ENCODE data around the gene CITED1. TPM values are rescaled to one million over a fixed set of nuclear protein-coding genes. Genes with fewer than 3 reads are reported as not detected.

Gene CITED1
- total RNA-seq, 4 donors from 2014 or later = 0.45 to 1.8 (median 1.2) TPM

DNA sequence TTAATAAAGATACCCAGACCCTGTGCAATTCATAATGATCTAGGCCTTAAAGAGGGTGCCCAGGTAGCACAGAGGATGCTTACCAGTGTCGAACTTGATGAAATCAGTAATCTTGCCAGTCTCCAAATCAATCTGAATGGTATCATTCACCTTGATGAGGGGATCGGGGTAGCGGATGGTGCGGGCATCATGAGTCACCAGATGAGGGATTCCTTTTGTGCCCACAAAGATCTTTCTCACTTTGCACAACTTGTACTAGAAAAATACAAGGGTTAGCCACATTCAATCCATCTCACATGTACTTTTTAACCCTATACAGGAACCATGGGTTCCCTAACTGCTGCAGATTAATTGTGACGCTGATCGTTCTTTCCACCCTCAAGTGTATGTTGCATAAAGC, 32.0 kb downstream of the CITED1 start:
- DNase-seq (ENCODE audit: extremely low spot score) = no peak
- intact Hi-C loops (cut with DNase I) = no loop called here
- Histone ChIP-seq H3K4me3 (no peak overlapping the region), H3K4me1 (peaks cover 14 to 45% (median 23%) of the 10 kb centered on the region in 4 donors), H3K9me3 (no peaks in the 10 kb centered on the region), H3K36me3 (peaks cover 14 to 74% (median 66%) of the 10 kb centered on the region in 4 donors), H3K27me3 (no peaks in the 10 kb centered on the region), H3K27ac (replicated peaks in 1 of 4) (no peak overlapping the region)
- TF ChIP-seq EP300 (IDR thresholded peaks at IDR 0.05) (no peak), POLR2AphosphoS5 (IDR thresholded peaks at IDR 0.05) (no peak), POLR2A (IDR thresholded peaks at IDR 0.05; ENCODE audit: low read depth) (no peak)
- TF ChIP-seq, protein P1, sequence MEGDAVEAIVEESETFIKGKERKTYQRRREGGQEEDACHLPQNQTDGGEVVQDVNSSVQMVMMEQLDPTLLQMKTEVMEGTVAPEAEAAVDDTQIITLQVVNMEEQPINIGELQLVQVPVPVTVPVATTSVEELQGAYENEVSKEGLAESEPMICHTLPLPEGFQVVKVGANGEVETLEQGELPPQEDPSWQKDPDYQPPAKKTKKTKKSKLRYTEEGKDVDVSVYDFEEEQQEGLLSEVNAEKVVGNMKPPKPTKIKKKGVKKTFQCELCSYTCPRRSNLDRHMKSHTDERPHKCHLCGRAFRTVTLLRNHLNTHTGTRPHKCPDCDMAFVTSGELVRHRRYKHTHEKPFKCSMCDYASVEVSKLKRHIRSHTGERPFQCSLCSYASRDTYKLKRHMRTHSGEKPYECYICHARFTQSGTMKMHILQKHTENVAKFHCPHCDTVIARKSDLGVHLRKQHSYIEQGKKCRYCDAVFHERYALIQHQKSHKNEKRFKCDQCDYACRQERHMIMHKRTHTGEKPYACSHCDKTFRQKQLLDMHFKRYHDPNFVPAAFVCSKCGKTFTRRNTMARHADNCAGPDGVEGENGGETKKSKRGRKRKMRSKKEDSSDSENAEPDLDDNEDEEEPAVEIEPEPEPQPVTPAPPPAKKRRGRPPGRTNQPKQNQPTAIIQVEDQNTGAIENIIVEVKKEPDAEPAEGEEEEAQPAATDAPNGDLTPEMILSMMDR (IDR thresholded peaks at IDR 0.05) = no peak
- WGBS = 87% methylated on average over 6 of the region's 6 CpGs

DNA sequence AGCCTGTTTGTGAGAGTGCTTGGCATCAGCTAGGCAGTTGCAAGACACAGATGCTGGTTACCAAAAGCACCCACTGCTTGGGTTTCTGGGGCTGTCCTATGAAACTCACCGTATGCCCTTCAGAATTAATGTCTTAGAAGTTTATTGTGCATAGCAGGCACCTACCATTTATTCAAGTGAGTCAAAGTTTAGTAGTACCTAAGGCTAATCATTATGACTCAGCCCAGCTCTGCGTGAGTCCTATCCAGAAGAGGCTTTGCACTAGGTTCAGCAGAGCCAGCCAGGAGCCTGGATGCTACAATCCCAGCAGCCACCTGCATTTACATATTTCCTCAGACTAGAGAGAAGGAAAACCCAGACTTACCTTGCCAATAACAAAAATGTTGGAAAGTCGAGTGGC, 32.8 kb downstream of the CITED1 start:
- WGBS = 58% methylated on average over 3 of the region's 3 CpGs

DNA sequence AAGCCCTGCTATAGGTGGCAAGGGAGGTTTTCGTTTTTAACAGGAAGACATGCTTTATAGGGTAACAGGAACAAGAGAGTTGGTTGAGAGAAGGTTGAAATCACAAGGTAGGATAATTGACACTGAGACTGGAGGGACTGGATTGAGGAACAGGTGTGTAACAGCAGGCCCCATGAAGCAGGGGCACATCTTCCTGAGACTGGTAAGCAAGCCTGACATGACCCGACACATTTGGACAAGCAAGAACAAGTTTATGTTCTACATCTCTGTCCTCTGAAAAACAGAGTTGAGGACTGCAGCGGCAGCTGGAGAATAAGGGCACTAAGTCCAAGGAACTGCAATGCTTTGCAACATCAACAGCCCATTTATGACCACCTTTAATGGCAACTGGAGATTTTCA, 33.9 kb downstream of the CITED1 start:
- 86% methylated on average over 3 of the region's 3 CpGs for WGBS
- TF ChIP-seq EP300 (IDR thresholded peaks at IDR 0.05) = no peak
- TF ChIP-seq, protein P1 (IDR thresholded peaks at IDR 0.05) = no peak
- no peak for TF ChIP-seq POLR2AphosphoS5 (IDR thresholded peaks at IDR 0.05)
- no peak for TF ChIP-seq POLR2A (IDR thresholded peaks at IDR 0.05; ENCODE audit: low read depth)
- Histone ChIP-seq H3K27me3 (no peaks in the 10 kb centered on the region), H3K36me3 (peaks cover 17 to 91% (median 76%) of the 10 kb centered on the region in 4 donors), H3K27ac (replicated peaks in 1 of 4) (no peak overlapping the region), H3K9me3 (no peaks in the 10 kb centered on the region), H3K4me3 (no peak overlapping the region), H3K4me1 (peaks cover 14 to 45% (median 23%) of the 10 kb centered on the region in 4 donors)
- DNase-seq (ENCODE audit: extremely low spot score) = no peak
- intact Hi-C loops (cut with DNase I) = no loop called here

More for the DNA sequence above, 32.8 kb downstream of the CITED1 start:
- intact Hi-C loops (cut with DNase I) = no loop called here
- Histone ChIP-seq H3K27me3 (no peaks in the 10 kb centered on the region), H3K4me3 (no peak overlapping the region), H3K9me3 (no peaks in the 10 kb centered on the region), H3K27ac (replicated peaks in 1 of 4) (no peak overlapping the region), H3K36me3 (peaks cover 17 to 82% (median 73%) of the 10 kb centered on the region in 4 donors), H3K4me1 (peaks cover 14 to 45% (median 23%) of the 10 kb centered on the region in 4 donors)
- TF ChIP-seq EP300 (IDR thresholded peaks at IDR 0.05) = no peak
- TF ChIP-seq POLR2AphosphoS5 (IDR thresholded peaks at IDR 0.05) = no peak
- no peak for TF ChIP-seq POLR2A (IDR thresholded peaks at IDR 0.05; ENCODE audit: low read depth)
- TF ChIP-seq, protein P1 (IDR thresholded peaks at IDR 0.05) = no peak
- DNase-seq (ENCODE audit: extremely low spot score) = no peak

DNA sequence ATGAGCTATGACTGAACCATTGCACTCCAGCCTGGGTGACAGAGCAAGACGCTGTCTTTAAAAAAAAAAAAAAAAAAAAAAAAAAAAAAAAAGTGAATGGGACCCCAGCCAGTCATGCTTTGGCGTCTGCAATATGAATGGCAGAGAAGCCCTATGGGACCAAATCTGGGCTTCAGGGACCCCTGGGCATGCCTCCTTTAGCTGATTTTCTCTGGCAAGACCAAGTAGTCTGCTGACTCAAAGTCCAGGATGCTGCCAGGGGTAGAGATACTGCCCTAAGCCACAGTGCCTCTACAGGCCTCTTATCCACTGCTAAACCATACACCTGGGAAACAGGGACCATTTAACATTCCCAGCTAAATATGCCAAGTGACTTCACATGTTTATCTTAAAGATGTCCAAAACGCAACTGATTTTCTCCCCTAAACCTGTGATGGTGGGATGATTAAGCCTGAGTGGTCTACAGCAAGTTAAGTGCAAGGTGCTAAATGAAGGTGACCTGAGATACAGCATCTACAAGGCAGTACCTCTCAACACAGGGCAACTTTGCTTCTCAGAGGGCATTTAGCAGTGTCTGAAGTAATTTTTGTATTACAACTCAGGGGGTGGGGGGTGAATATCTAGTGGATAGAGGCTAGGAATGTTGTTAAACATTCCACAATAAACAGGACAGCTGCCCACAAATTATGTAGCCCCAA, 34.5 kb downstream of the CITED1 start:
- WGBS = 62% methylated on average over 3 of the region's 3 CpGs
- H3K4me1 ChIP-seq = peaks cover 14 to 43% (median 23%) of the 10 kb centered on the region in 4 donors
- H3K4me3 ChIP-seq = no peak overlapping the region
- no peak overlapping the region for H3K27ac ChIP-seq (replicated peaks in 1 of 4)
- no peaks in the 10 kb centered on the region for H3K9me3 ChIP-seq
- DNase-seq (ENCODE audit: extremely low spot score) = no peak
- no peaks in the 10 kb centered on the region for H3K27me3 ChIP-seq
- H3K36me3 ChIP-seq = peaks cover 17 to 91% (median 76%) of the 10 kb centered on the region in 4 donors
- intact Hi-C loops (cut with DNase I) = no loop called here
- TF ChIP-seq, protein P1 (IDR thresholded peaks at IDR 0.05) = no peak
- no peak for TF ChIP-seq POLR2A (IDR thresholded peaks at IDR 0.05; ENCODE audit: low read depth)
- no peak for TF ChIP-seq POLR2AphosphoS5 (IDR thresholded peaks at IDR 0.05)
- TF ChIP-seq EP300 (IDR thresholded peaks at IDR 0.05) = no peak
